Mammary epithelial cell (primary cell): ENCODE data around the gene PRSS33.

Experiments used
- CTCF ChIP-seq, 2 donors: IDR thresholded peaks in 1 of 2; conservative IDR thresholded peaks in 1 of 2; 2 replicates each; pipeline ENCODE4 v1.5.1; 2011 to 2012; ENCODE audit warnings: inconsistent platforms in 2 of 2, low read length in 2 of 2, mild to moderate bottlenecking in 2 of 2, control low read depth in 1 of 2, low read depth in 1 of 2; ENCODE audit not compliant: insufficient read depth in 1 of 2; ENCODE audit errors: extremely low read depth in 1 of 2
- EZH2 ChIP-seq: IDR thresholded peaks from 2 replicates; pipeline ENCODE4 v1.6.1; 2012; ENCODE audit warnings: low read length, inconsistent platforms, borderline replicate concordance

GRCh38 chr16:2737238-2737605, 50.1 kb downstream of the PRSS33 start:
- no peak for TF ChIP-seq CTCF (conservative IDR thresholded peaks at IDR 0.05 in 1 of 2, IDR thresholded peaks at IDR 0.05 in 1 of 2; ENCODE audit: extremely low read depth in 1 of 2, insufficient read depth in 1 of 2, low read depth in 1 of 2, low read length in 2 of 2)
- no peak for TF ChIP-seq EZH2
